GM19193 (cell line): ENCODE results near the gene PTPRD.

Experiments
- POLR2A ChIP-seq: IDR thresholded peaks from 4 replicates; pipeline ENCODE4 v1.6.1; 2011; ENCODE audit not compliant: insufficient read depth, insufficient read length; ENCODE audit errors: extremely low read depth

PTPRD gene

GRCh38 chr9:10366171-10366779 lies 246.5 kb downstream of the PTPRD start:
- TF ChIP-seq POLR2A: no peak

- no peak for TF ChIP-seq POLR2A
Measured at GRCh38 chr9:10354591-10354990, 258.2 kb downstream of the PTPRD start.

GRCh38 chr9:10341057-10341456 lies 271.7 kb downstream of the PTPRD start:
- no peak for TF ChIP-seq POLR2A

GRCh38 chr9:10339152-10339551 lies 273.6 kb downstream of the PTPRD start:
- TF ChIP-seq POLR2A: no peak

GRCh38 chr9:10331157-10331556 lies 281.6 kb downstream of the PTPRD start:
- no peak for TF ChIP-seq POLR2A

GRCh38 chr9:10282084-10282483 lies 330.7 kb downstream of the PTPRD start:
- no peak for TF ChIP-seq POLR2A

GRCh38 chr9:10274988-10275387 lies 337.8 kb downstream of the PTPRD start:
- TF ChIP-seq POLR2A: no peak

- no peak for TF ChIP-seq POLR2A
Measured at GRCh38 chr9:10274175-10274574, 338.6 kb downstream of the PTPRD start.

- TF ChIP-seq POLR2A: no peak
Measured at GRCh38 chr9:10272830-10273229, 340.0 kb downstream of the PTPRD start.

- TF ChIP-seq POLR2A: no peak
Measured at GRCh38 chr9:10268531-10269485, 344.0 kb downstream of the PTPRD start.

- TF ChIP-seq POLR2A: no peak
Measured at GRCh38 chr9:10265153-10265631, 347.6 kb downstream of the PTPRD start.

- no peak for TF ChIP-seq POLR2A
Measured at GRCh38 chr9:10260501-10260900, 352.3 kb downstream of the PTPRD start.

GRCh38 chr9:10259668-10260067 lies 353.1 kb downstream of the PTPRD start:
- no peak for TF ChIP-seq POLR2A

- no peak for TF ChIP-seq POLR2A
Measured at GRCh38 chr9:10255758-10256157, 357.0 kb downstream of the PTPRD start.

- no peak for TF ChIP-seq POLR2A
Measured at GRCh38 chr9:10254338-10254737, 358.5 kb downstream of the PTPRD start.

GRCh38 chr9:10253341-10253740 lies 359.5 kb downstream of the PTPRD start:
- no peak for TF ChIP-seq POLR2A
